Dendritic cell treated with granulocyte-macrophage colony-stimulating factor and Interleukin-4, amounts not matched to agents 40 ng/mL and 50 ng/mL, for 4 days (primary cell): ENCODE results near the gene ROBO1.
"Not testable (repeated sequence)": the region's sequence is repeated elsewhere in the genome, so short reads cannot be mapped to it uniquely, and the experiment has no call there.

Experiments used
- H3K27ac Mint-ChIP-seq: one replicate; pipeline ENCODE4 v1.8.0; 2022; ENCODE audit warnings: mild to moderate bottlenecking, mixed read lengths
- H3K27me3 Mint-ChIP-seq: one replicate; pipeline ENCODE4 v1.8.0; 2022; ENCODE audit warnings: mild to moderate bottlenecking, mixed read lengths
- H3K36me3 Mint-ChIP-seq: one replicate; pipeline ENCODE4 v1.8.0; 2022; ENCODE audit warnings: low read depth, mixed read lengths
- H3K4me1 Mint-ChIP-seq: one replicate; pipeline ENCODE4 v1.8.0; 2022; ENCODE audit warnings: low read depth, mixed read lengths
- H3K4me3 Mint-ChIP-seq: one replicate; pipeline ENCODE4 v1.8.0; 2022; ENCODE audit warnings: mild to moderate bottlenecking, moderate library complexity, mixed read lengths
- H3K9me3 Mint-ChIP-seq: one replicate; pipeline ENCODE4 v1.8.0; 2022; ENCODE audit warnings: mixed read lengths
- intact Hi-C: fragments of 100-400 bp; cut with micrococcal nuclease; formaldehyde crosslinking; loops from one replicate; pipeline ENCODE4 v1.15.0; 2022

ROBO1 gene

GRCh38 chr3:78687520-78687919 lies 1080.3 kb downstream of the ROBO1 start:
- Mint-ChIP-seq H3K9me3 (no peaks in the 10 kb centered on the region), H3K27me3 (no peaks in the 10 kb centered on the region), H3K4me1 (no peaks in the 10 kb centered on the region), H3K36me3 (no peaks in the 10 kb centered on the region), H3K4me3 (no peak overlapping the region), H3K27ac (no peak overlapping the region)
- intact Hi-C loops, result no loop called here

DNA sequence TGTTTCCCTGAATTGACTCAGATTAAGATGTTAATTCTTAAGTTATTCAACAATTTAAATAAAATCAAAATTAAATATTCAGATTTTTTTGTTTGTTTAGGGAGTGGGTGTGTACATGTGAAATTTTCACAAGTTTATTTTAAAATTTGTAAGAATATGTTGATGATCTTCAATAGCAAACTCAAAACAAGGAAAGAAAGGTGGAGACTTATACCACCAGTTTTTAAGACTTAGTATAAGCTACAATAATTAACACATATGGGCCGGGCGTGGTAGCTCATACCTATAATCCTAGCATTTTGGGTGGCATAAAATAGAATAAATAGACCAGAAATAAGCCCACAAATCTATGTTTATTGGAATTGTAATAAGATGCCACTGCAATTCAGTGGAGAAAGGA lies 1084.5 kb downstream of the ROBO1 start:
- Mint-ChIP-seq H3K9me3 (no peaks in the 10 kb centered on the region), H3K4me3 (no peak overlapping the region), H3K36me3 (no peaks in the 10 kb centered on the region), H3K27me3 (no peaks in the 10 kb centered on the region), H3K4me1 (no peaks in the 10 kb centered on the region), H3K27ac (no peak overlapping the region)
- intact Hi-C loops, result no loop called here

GRCh38 chr3:78675119-78675805 lies 1092.5 kb downstream of the ROBO1 start:
- H3K36me3 Mint-ChIP-seq, H3K4me3 Mint-ChIP-seq, intact Hi-C loops, H3K4me1 Mint-ChIP-seq, H3K9me3 Mint-ChIP-seq, H3K27me3 Mint-ChIP-seq, H3K27ac Mint-ChIP-seq: not testable (repeated sequence)

GRCh38 chr3:78670746-78671145 lies 1097.1 kb downstream of the ROBO1 start:
- Mint-ChIP-seq H3K27ac (no peak overlapping the region), H3K36me3 (no peaks in the 10 kb centered on the region), H3K9me3 (no peaks in the 10 kb centered on the region), H3K27me3 (no peaks in the 10 kb centered on the region), H3K4me3 (no peak overlapping the region), H3K4me1 (no peaks in the 10 kb centered on the region)
- intact Hi-C loops, result no loop called here

GRCh38 chr3:78670094-78670493 lies 1097.7 kb downstream of the ROBO1 start:
- intact Hi-C loops, result no loop called here
- Mint-ChIP-seq H3K27me3 (no peaks in the 10 kb centered on the region), H3K36me3 (no peaks in the 10 kb centered on the region), H3K4me1 (no peaks in the 10 kb centered on the region), H3K4me3 (no peak overlapping the region), H3K9me3 (no peaks in the 10 kb centered on the region), H3K27ac (no peak overlapping the region)

- H3K9me3 Mint-ChIP-seq, result no peaks in the 10 kb centered on the region
- no peaks in the 10 kb centered on the region for H3K4me1 Mint-ChIP-seq
Observed at GRCh38 chr3:78668302-78668701, 1099.5 kb downstream of the ROBO1 start.

DNA sequence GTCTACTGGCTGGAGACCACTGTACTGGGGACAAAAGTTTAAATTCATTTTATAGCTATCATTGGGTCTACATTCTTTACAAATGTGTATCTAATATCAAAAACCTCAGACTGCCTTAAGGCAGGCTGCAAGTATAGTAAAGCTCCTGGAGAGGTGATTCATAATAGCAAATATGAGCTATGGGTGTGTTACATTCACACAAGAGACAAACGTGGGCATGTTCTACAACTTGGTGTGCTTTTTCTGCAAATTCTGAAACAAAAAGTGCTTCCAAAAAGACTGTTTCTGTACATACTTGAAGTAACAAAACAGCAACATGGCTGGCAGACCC lies 1101.4 kb downstream of the ROBO1 start:
- Mint-ChIP-seq H3K27me3 (no peaks in the 10 kb centered on the region), H3K36me3 (no peaks in the 10 kb centered on the region), H3K4me1 (no peaks in the 10 kb centered on the region), H3K27ac (no peak overlapping the region), H3K9me3 (no peaks in the 10 kb centered on the region), H3K4me3 (no peak overlapping the region)
- intact Hi-C loops, result no loop called here

More at GRCh38 chr3:78668302-78668701, 1099.5 kb downstream of the ROBO1 start:
- intact Hi-C loops, result no loop called here
- Mint-ChIP-seq H3K4me3 (no peak overlapping the region), H3K27me3 (no peaks in the 10 kb centered on the region), H3K27ac (no peak overlapping the region), H3K36me3 (no peaks in the 10 kb centered on the region)

DNA sequence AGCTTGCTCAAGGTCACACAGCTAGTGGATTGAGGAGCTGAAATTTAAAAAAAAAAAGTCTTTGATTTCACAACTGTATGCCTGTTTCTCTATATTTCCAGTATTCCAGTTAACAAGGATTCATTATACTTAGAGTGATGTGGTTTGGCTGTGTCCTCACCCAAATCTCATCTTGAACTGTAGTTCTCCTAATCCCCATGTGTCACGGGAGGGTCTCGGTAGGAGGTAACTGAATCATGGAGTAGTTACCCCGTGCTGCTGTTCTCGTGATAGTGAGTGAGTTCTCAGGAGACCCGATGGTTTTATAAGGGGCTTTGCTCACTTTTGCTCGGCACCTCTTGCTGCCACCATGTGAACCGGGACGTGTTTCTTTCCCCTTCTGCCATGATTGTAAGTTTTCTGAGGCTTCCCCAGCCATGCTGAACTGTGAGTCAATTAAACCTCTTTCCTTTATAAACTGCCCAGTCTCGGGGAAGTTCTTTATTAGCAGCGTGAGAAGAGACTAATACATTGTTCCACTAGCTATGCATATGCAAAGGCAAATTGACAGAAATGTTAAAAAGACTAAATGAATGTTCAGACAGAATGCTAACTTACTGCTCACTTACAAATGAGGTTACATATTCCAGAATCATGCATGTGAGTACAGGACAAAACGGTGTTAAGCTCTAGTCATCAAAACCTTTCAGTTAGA lies 1101.9 kb downstream of the ROBO1 start:
- H3K36me3 Mint-ChIP-seq, result no peaks in the 10 kb centered on the region
- no peak overlapping the region for H3K27ac Mint-ChIP-seq
- H3K4me3 Mint-ChIP-seq, result no peak overlapping the region
- no peaks in the 10 kb centered on the region for H3K4me1 Mint-ChIP-seq
- intact Hi-C loops, result no loop called here
- H3K9me3 Mint-ChIP-seq, result no peaks in the 10 kb centered on the region
- no peaks in the 10 kb centered on the region for H3K27me3 Mint-ChIP-seq

GRCh38 chr3:78665101-78665500 lies 1102.7 kb downstream of the ROBO1 start:
- intact Hi-C loops, result no loop called here
- Mint-ChIP-seq H3K27me3 (no peaks in the 10 kb centered on the region), H3K9me3 (no peaks in the 10 kb centered on the region), H3K4me1 (no peaks in the 10 kb centered on the region), H3K4me3 (no peak overlapping the region), H3K27ac (no peak overlapping the region), H3K36me3 (no peaks in the 10 kb centered on the region)

DNA sequence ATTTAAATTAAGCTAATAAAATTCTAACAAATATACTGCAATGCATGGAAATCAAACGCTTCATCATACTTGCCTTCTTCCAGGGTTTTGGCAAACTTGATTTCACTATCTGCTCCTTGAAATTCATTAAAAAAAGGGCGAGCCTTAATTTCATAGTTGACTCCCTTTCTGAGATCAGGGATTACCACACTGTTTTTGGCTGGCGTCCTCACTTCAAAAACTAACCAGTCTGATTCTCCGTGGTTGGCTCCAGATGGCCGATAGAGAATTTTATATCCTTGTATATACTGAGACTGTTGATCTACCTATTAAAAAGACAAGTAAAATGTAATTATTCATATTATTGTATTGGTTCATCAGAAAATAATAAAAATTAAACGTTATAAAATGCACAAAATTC lies 1106.8 kb downstream of the ROBO1 start:
- intact Hi-C loops, result no loop called here
- H3K4me1 Mint-ChIP-seq, result no peaks in the 10 kb centered on the region

DNA sequence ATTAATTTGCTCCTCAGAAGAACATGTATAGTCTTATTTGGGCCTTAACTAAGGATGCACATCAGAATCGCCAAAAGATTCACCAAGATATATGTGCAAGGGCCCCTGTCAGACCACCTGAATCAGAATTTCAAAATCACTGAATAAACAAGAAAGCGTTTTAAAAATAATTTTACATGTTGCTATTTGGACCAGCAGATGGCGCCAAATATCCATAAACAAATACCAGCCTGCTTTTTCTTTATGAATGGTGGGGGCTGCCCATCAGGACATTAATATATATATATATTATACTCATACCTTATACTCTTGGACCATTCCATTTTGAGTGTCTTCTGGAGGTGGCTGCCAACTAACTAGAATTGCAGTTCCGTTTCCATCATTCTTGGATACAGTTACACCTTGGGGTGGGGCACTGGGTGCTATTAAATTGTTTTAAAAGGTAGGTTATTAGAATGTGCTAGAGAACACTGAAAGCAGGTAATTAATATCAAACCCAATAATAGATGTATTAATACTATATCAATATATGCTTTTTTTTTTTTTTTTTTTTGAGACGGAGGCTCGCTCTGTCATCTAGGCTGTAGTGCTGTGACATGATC lies 1108.3 kb downstream of the ROBO1 start:
- Mint-ChIP-seq H3K9me3 (no peaks in the 10 kb centered on the region), H3K36me3 (no peaks in the 10 kb centered on the region), H3K4me1 (no peaks in the 10 kb centered on the region), H3K27ac (no peak overlapping the region), H3K4me3 (no peak overlapping the region), H3K27me3 (no peaks in the 10 kb centered on the region)
- intact Hi-C loops, result loop anchor here (1.0 to 2.0 kb wide), 2 partner anchors 373 to 699 kb away; no protein-coding TSS in a partner anchor

More for the DNA sequence above, 1106.8 kb downstream of the ROBO1 start:
- Mint-ChIP-seq H3K9me3 (no peaks in the 10 kb centered on the region), H3K4me3 (no peak overlapping the region), H3K27ac (no peak overlapping the region), H3K36me3 (no peaks in the 10 kb centered on the region), H3K27me3 (no peaks in the 10 kb centered on the region)

DNA sequence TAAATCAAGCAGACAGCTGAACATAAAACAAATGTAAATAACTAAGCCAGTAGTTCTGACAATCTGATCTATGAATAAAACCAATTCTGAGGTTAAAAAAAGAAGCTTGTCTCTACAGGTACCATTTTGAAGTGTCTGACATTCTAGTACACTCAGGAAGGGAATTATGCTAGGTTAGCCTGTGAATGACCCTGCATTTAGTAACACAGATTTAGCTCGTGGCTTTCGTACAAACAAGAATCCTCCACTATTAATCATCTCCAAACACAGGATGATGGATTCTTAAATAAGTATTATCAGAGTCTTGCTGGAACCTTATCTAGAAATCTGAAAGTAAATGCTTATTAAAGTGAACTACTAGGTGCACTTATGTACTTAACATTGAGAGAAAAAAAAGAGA lies 1120.1 kb downstream of the ROBO1 start:
- Mint-ChIP-seq H3K9me3 (no peaks in the 10 kb centered on the region), H3K36me3 (no peaks in the 10 kb centered on the region), H3K4me3 (no peak overlapping the region), H3K27me3 (peaks cover 2% of the 10 kb centered on the region), H3K4me1 (peaks cover 5% of the 10 kb centered on the region), H3K27ac (peak overlapping the region; percentile 17)
- intact Hi-C loops, result no loop called here

DNA sequence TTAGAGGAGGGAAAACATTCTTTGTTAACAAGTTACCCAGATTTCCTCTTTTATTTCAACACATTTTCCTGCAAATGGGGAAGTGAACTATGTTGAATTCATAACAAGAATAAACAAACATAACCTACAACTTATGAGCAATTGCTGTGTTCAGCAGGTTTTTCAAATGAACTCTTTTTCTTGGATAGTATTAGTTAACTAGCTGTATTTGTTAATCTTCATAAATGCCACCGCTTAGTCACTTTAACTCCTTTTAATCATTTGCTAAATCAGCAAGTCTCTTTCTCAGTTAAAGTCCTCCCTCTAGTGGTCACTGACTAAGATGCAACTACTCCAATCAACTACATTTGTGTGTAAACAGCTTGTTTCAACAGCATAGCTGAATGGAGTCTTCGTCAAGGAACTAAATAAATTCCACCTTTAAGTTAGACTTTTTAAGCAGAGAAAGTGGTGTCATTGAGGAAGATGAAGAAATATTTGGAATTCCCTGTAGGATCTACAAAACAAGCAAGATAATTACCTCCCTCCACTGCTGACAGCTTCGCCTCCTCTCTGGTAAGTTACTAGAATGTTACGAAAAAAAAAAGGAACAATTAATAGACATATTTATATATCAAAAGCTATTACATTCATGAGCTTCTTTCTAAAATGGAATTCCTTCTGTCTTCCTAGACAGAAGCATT lies 1122.0 kb downstream of the ROBO1 start:
- H3K27me3 Mint-ChIP-seq, result peaks cover 2% of the 10 kb centered on the region
- peaks cover 5% of the 10 kb centered on the region for H3K4me1 Mint-ChIP-seq
- intact Hi-C loops, result no loop called here
- H3K9me3 Mint-ChIP-seq, result no peaks in the 10 kb centered on the region
- no peaks in the 10 kb centered on the region for H3K36me3 Mint-ChIP-seq
- no peak overlapping the region for H3K4me3 Mint-ChIP-seq
- peak overlapping the region; percentile 30 for H3K27ac Mint-ChIP-seq

GRCh38 chr3:78644847-78645246 lies 1123.0 kb downstream of the ROBO1 start:
- no peaks in the 10 kb centered on the region for H3K9me3 Mint-ChIP-seq
- H3K4me1 Mint-ChIP-seq, result peaks cover 5% of the 10 kb centered on the region
- intact Hi-C loops, result no loop called here
- H3K4me3 Mint-ChIP-seq, result no peak overlapping the region
- H3K27me3 Mint-ChIP-seq, result peaks cover 2% of the 10 kb centered on the region
- no peaks in the 10 kb centered on the region for H3K36me3 Mint-ChIP-seq
- H3K27ac Mint-ChIP-seq, result no peak overlapping the region
